SK-N-SH (cell line): ENCODE data around the gene KLHDC8A. TPM values are rescaled to one million over a fixed set of nuclear protein-coding genes. Genes with fewer than 3 reads are reported as not detected.
A peak's percentile ranks its signal among the peaks of the same experiment; 100 is the strongest.

Experiments
- CTCF ChIA-PET: fragments of 300-600, 350-600 bp; formaldehyde crosslinking; extraction: SDS; loops from one replicate; lab custom pipeline; 2021; lab: Yijun Ruan, JAX
- POLR2A ChIA-PET: fragments of 350-600 bp; sonication (Branson Sonifier 250); formaldehyde crosslinking; extraction: SDS; loops from one replicate; lab custom pipeline; 2020; ENCODE audit warnings: antibody characterized with exemption, inconsistent platforms; lab: Yijun Ruan, JAX
- DNase-seq: peaks from one replicate; pipeline ENCODE4 v3.0.0; 2012
- H2AFZ ChIP-seq: fragments of 200-600 bp; sonication (generic); 2 replicates; pipeline ENCODE4 v1.8.1; 2016; ENCODE audit warnings: antibody characterized with exemption, mild to moderate bottlenecking, low read depth
- H3F3A ChIP-seq: fragments of 200-600 bp; sonication (generic); replicated peaks from 2 replicates; pipeline ENCODE3; 2016; ENCODE audit warnings: antibody characterized with exemption, mild to moderate bottlenecking; ENCODE audit not compliant: insufficient read depth
- H3K27ac ChIP-seq, 2 experiments: fragments of 200-500 bp in 1 of 2; fragments of 200-600 bp in 1 of 2; sonication (Bioruptor generic) in 1 of 2; sonication (generic), shearing (Covaris generic) in 1 of 2; 2 replicates each; pipeline versions ENCODE4 v1.5.1 to v1.6.1; 2014 to 2016; ENCODE audit warnings: low read depth in 2 of 2, inconsistent platforms in 1 of 2, low read length in 1 of 2, mild to moderate bottlenecking in 1 of 2, mixed read lengths in 1 of 2
- H3K27me3 ChIP-seq: fragments of 200-600 bp; sonication (generic), shearing (Covaris generic); 2 replicates; pipeline ENCODE4 v1.6.1; 2016; ENCODE audit warnings: mixed run types; ENCODE audit not compliant: insufficient read depth
- H3K36me3 ChIP-seq, 2 experiments: fragments of 200-500 bp in 1 of 2; fragments of 200-600 bp in 1 of 2; sonication (Bioruptor generic) in 1 of 2; sonication (generic) in 1 of 2; replicated peaks in 1 of 2; 2 replicates each; pipeline versions ENCODE3 to v1.5.1; 2014 to 2016; ENCODE audit warnings: low read length in 1 of 2, mild to moderate bottlenecking in 1 of 2; ENCODE audit not compliant: insufficient read depth in 2 of 2, control insufficient read depth in 1 of 2
- H3K4me1 ChIP-seq, 2 experiments: fragments of 200-500 bp in 1 of 2; fragments of 200-600 bp in 1 of 2; sonication (Bioruptor generic) in 1 of 2; sonication (generic), shearing (Covaris generic) in 1 of 2; 2 replicates each; pipeline versions ENCODE4 v1.5.1 to v1.6.1; 2014 to 2016; ENCODE audit warnings: low read depth in 1 of 2, low read length in 1 of 2, mixed run types in 1 of 2; ENCODE audit not compliant: insufficient read depth in 2 of 2, control insufficient read depth in 1 of 2
- H3K4me2 ChIP-seq: fragments of 200-600 bp; sonication (generic), shearing (Covaris generic); 2 replicates; pipeline ENCODE4 v1.6.1; 2017; ENCODE audit warnings: mixed run types
- H3K4me3 ChIP-seq, 2 experiments: fragments of 200-500 bp in 1 of 2; fragments of 200-600 bp in 1 of 2; sonication (Bioruptor generic) in 1 of 2; sonication (generic), shearing (Covaris generic) in 1 of 2; 2 replicates each; pipeline versions ENCODE4 v1.5.1 to v1.8.1; 2014 to 2016; ENCODE audit warnings: low read depth in 2 of 2, inconsistent platforms in 1 of 2, low read length in 1 of 2, mild to moderate bottlenecking in 1 of 2, mixed read lengths in 1 of 2, moderate library complexity in 1 of 2
- H3K79me2 ChIP-seq: fragments of 200-600 bp; sonication (generic); 2 replicates; pipeline ENCODE4 v1.8.1; 2017; ENCODE audit warnings: mild to moderate bottlenecking; ENCODE audit not compliant: insufficient read depth
- H3K9ac ChIP-seq: fragments of 200-600 bp; sonication (generic); 2 replicates; pipeline ENCODE4 v1.6.1; 2017; ENCODE audit warnings: mixed run types
- H3K9me2 ChIP-seq: fragments of 200-600 bp; sonication (generic); 2 replicates; pipeline ENCODE4 v1.6.1; 2017; ENCODE audit warnings: mixed run types
- H3K9me3 ChIP-seq: fragments of 200-600 bp; sonication (generic); 2 replicates; pipeline ENCODE4 v1.6.1; 2017; ENCODE audit warnings: mixed run types, mild to moderate bottlenecking, moderate library complexity
- H4K20me1 ChIP-seq: fragments of 200-600 bp; sonication (generic); 2 replicates; pipeline ENCODE4 v1.6.1; 2017; ENCODE audit warnings: mild to moderate bottlenecking, mixed run types; ENCODE audit not compliant: insufficient read depth
- ELF1 ChIP-seq: IDR thresholded peaks from 2 replicates; pipeline ENCODE4 v1.4.0; 2012
- FOSL2 ChIP-seq: IDR thresholded peaks from 2 replicates; pipeline ENCODE4 v1.4.0; 2012; ENCODE audit warnings: low read depth, mild to moderate bottlenecking, moderate library complexity, borderline replicate concordance
- FOXM1 ChIP-seq: IDR thresholded peaks from 2 replicates; pipeline ENCODE4 v1.4.0; 2012; ENCODE audit warnings: low read depth, mild to moderate bottlenecking
- MXI1 ChIP-seq: IDR thresholded peaks from 2 replicates; pipeline ENCODE4 v1.6.1; 2012; ENCODE audit warnings: mild to moderate bottlenecking, low read depth, low read length, improper control_type of control experiment
- NFIC ChIP-seq: IDR thresholded peaks from 2 replicates; pipeline ENCODE4 v1.4.0; 2012; ENCODE audit warnings: borderline replicate concordance
- RFX5 ChIP-seq: IDR thresholded peaks from 2 replicates; pipeline ENCODE4 v1.6.1; 2012; ENCODE audit warnings: mild to moderate bottlenecking, improper control_type of control experiment, low read length
- TAF1 ChIP-seq: IDR thresholded peaks from 2 replicates; pipeline ENCODE4 v1.6.1; 2012; ENCODE audit warnings: low read depth, mild to moderate bottlenecking, low read length, moderate library complexity, borderline replicate concordance
- WGBS: methylation state at CpG from one replicate; pipeline ENCODE4 v1.1.6; 2017; ENCODE audit warnings: low lambda C conversion rate; 5-methylcytosine and 5-hydroxymethylcytosine counted together
- polyA plus RNA-seq, 3 experiments: library from polyadenylated mRNA; depleted of rRNA; stranded (reverse); fragments of >200 nt; gene quantifications; 2 replicates each; pipeline ENCODE4 v1.2.3, GENCODE V29; 2012
- TF ChIP-seq, protein P1 (sequence below): IDR thresholded peaks from 2 replicates; pipeline ENCODE4 v1.4.0; 2012; ENCODE audit warnings: low read depth, borderline replicate concordance
- TF ChIP-seq, protein P2 (sequence below): fragments of 200-600 bp; sonication (generic); IDR thresholded peaks from 2 replicates; pipeline ENCODE4 v1.6.1; 2017; ENCODE audit warnings: antibody characterized with exemption, mild to moderate bottlenecking, moderate library complexity
- TF ChIP-seq, protein P3 (sequence below): IDR thresholded peaks from 2 replicates; pipeline ENCODE4 v1.6.1; 2012; ENCODE audit warnings: mild to moderate bottlenecking, low read depth, low read length, moderate library complexity
- TF ChIP-seq, protein P4 (sequence below): IDR thresholded peaks from 2 replicates; pipeline ENCODE4 v1.4.0; 2012; ENCODE audit warnings: low read depth
- TF ChIP-seq, protein P5 (sequence below): fragments of 150-350 bp; IDR thresholded peaks from 2 replicates; pipeline ENCODE4 v1.6.1; 2017; ENCODE audit warnings: antibody characterized with exemption, low read length, low read depth, borderline replicate concordance

KLHDC8A gene
- polyA plus RNA-seq, 1 of the 3 experiments (the other 2 are of a cell fraction) = 0.02 TPM

DNA sequence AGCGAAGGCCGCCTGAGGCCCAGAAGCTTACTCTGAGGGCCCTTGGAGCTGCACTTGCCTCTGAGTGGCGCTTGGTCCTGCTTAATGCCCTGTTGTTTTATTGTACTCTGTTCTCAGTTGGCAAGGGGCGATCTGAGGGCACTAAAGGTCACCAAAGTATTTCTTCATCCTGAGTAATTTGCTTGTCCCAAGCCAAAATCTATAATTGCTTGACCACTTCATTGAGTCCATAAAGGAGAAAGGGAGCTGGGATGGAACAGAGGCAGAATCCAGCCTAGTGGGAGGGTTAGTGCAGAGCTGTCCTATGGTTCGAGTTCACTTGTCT, 34.8 kb downstream of the KLHDC8A start:
- Histone ChIP-seq H3K9me3 (no peaks in the 10 kb centered on the region), H4K20me1 (peaks cover 22% of the 10 kb centered on the region), H3K4me1 (peaks cover 17 to 29% of the 10 kb centered on the region in 2 experiments), H3K4me2 (peak overlapping the region; percentile 84), H3K4me3 (peak overlapping the region in 1 of 2 experiments; percentile 78; a peak in 2 of 4 replicates), H3K36me3 (no peaks in the 10 kb centered on the region), H2AFZ (0 out of 2 replicates have a peak overlapping the region, but pooled peaks have one; percentile 7), H3K79me2 (peaks cover 46% of the 10 kb centered on the region), H3F3A (no peaks in the 10 kb centered on the region), H3K27me3 (no peaks in the 10 kb centered on the region), H3K27ac (no peak overlapping the region), H3K9ac (no peak overlapping the region), H3K9me2 (no peaks in the 10 kb centered on the region)
- no peak for DNase-seq
- 93% methylated on average over 3 of the region's 5 CpGs for WGBS
- TF ChIP-seq, protein P1, sequence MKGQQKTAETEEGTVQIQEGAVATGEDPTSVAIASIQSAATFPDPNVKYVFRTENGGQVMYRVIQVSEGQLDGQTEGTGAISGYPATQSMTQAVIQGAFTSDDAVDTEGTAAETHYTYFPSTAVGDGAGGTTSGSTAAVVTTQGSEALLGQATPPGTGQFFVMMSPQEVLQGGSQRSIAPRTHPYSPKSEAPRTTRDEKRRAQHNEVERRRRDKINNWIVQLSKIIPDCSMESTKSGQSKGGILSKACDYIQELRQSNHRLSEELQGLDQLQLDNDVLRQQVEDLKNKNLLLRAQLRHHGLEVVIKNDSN = no peak
- TF ChIP-seq FOSL2 = no peak
- TF ChIP-seq, protein P2, sequence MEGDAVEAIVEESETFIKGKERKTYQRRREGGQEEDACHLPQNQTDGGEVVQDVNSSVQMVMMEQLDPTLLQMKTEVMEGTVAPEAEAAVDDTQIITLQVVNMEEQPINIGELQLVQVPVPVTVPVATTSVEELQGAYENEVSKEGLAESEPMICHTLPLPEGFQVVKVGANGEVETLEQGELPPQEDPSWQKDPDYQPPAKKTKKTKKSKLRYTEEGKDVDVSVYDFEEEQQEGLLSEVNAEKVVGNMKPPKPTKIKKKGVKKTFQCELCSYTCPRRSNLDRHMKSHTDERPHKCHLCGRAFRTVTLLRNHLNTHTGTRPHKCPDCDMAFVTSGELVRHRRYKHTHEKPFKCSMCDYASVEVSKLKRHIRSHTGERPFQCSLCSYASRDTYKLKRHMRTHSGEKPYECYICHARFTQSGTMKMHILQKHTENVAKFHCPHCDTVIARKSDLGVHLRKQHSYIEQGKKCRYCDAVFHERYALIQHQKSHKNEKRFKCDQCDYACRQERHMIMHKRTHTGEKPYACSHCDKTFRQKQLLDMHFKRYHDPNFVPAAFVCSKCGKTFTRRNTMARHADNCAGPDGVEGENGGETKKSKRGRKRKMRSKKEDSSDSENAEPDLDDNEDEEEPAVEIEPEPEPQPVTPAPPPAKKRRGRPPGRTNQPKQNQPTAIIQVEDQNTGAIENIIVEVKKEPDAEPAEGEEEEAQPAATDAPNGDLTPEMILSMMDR = no peak
- ChIA-PET CTCF (interaction anchor here (0.6 to 46.8 kb wide), 11 partner anchors 10 to 163 kb away, joined by 3 to 1368 read pairs (median 4); no protein-coding TSS in a partner anchor), POLR2A (no interaction called here)

DNA sequence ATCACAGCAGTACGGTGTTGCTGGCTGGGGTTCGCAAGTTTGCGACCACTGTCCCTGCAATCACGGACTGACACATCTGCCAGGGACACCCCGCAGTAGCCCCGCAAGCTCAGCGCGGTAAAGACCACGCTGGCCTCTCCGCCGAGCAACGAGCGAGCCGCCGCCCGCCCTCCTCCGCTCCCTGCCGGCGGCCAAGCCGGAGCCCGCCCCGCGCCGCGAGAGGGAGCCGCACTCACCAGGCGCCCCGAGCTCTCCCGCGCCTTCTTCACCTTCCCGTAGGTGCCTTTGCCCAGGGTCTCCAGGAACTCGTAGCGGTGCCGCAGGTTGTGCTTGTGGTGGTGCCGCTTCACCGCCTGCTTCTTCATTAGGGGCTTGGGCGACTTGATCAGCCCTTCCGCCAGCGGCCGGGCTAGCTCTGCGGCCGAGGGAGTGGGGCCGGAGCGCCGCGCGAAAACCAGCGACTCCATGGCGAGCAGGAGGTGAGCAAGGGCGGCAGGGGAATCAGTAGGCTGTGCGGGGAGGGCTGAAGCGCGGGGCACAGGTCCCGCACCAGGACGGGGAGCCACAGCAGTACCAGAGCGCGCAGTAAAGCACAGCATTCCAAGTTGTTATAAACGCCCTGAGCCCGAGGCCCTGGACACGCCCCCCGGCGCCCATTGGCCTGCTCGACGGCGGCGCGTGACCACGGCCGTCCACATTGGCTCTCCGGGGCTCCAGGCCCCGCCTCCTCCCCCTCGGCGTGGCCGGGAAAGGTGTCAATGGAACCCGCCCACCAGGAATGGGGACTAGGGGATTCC, 35.4 kb downstream of the KLHDC8A start, which contains the start of gene NUAK2:
Gene NUAK2, minus strand, starts transcription at position 584 of the 797 bp plus-strand sequence. Its CDS starts 117 bp downstream, at position 467.
- H3K9me3 ChIP-seq = no peaks in the 10 kb centered on the region
- peak within 1 kb of the TSS; percentile 84 for H3K4me2 ChIP-seq
- POLR2A ChIA-PET = no interaction called here
- 0% methylated on average over 34 of the region's 75 CpGs for WGBS
- peak within 1 kb of the TSS; percentile 78 to 95 for H3K4me3 ChIP-seq
- H3K4me1 ChIP-seq = peaks cover 19 to 31% of the 10 kb centered on the region in 2 experiments
- no peaks in the 10 kb centered on the region for H3K9me2 ChIP-seq
- peak within 1 kb of the TSS in 1 of 2 experiments; percentile 75; a peak in 2 of 4 replicates for H3K27ac ChIP-seq
- DNase-seq = peak; percentile 94
- CTCF ChIA-PET = interaction anchor here (0.6 to 46.8 kb wide), 13 partner anchors 8 to 164 kb away, joined by 3 to 1368 read pairs (median 4); no protein-coding TSS in a partner anchor
- H3K79me2 ChIP-seq = peaks cover 52% of the 10 kb centered on the region
- H3F3A ChIP-seq = no peaks in the 10 kb centered on the region
- H4K20me1 ChIP-seq = peaks cover 27% of the 10 kb centered on the region
- H3K27me3 ChIP-seq = no peaks in the 10 kb centered on the region
- H2AFZ ChIP-seq = peak within 1 kb of the TSS; percentile 58
- H3K9ac ChIP-seq = peak within 1 kb of the TSS; percentile 90
- no peaks in the 10 kb centered on the region for H3K36me3 ChIP-seq
- TF ChIP-seq, protein P3, sequence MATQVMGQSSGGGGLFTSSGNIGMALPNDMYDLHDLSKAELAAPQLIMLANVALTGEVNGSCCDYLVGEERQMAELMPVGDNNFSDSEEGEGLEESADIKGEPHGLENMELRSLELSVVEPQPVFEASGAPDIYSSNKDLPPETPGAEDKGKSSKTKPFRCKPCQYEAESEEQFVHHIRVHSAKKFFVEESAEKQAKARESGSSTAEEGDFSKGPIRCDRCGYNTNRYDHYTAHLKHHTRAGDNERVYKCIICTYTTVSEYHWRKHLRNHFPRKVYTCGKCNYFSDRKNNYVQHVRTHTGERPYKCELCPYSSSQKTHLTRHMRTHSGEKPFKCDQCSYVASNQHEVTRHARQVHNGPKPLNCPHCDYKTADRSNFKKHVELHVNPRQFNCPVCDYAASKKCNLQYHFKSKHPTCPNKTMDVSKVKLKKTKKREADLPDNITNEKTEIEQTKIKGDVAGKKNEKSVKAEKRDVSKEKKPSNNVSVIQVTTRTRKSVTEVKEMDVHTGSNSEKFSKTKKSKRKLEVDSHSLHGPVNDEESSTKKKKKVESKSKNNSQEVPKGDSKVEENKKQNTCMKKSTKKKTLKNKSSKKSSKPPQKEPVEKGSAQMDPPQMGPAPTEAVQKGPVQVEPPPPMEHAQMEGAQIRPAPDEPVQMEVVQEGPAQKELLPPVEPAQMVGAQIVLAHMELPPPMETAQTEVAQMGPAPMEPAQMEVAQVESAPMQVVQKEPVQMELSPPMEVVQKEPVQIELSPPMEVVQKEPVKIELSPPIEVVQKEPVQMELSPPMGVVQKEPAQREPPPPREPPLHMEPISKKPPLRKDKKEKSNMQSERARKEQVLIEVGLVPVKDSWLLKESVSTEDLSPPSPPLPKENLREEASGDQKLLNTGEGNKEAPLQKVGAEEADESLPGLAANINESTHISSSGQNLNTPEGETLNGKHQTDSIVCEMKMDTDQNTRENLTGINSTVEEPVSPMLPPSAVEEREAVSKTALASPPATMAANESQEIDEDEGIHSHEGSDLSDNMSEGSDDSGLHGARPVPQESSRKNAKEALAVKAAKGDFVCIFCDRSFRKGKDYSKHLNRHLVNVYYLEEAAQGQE = no peak
- TF ChIP-seq TAF1 = peak; percentile 71; the same call in 1 of the 2 replicates
- no peak for TF ChIP-seq NFIC
- TF ChIP-seq FOXM1 = no peak
- TF ChIP-seq ELF1 = no peak
- TF ChIP-seq RFX5 = peak; percentile 54; the same call in 1 of the 2 replicates
- TF ChIP-seq, protein P1 = peak; percentile 85
- TF ChIP-seq, protein P2 = peak; percentile 45
- TF ChIP-seq MXI1 = no peak
- TF ChIP-seq, protein P4, sequence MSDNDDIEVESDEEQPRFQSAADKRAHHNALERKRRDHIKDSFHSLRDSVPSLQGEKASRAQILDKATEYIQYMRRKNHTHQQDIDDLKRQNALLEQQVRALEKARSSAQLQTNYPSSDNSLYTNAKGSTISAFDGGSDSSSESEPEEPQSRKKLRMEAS = peak; percentile 68
- TF ChIP-seq, protein P5, sequence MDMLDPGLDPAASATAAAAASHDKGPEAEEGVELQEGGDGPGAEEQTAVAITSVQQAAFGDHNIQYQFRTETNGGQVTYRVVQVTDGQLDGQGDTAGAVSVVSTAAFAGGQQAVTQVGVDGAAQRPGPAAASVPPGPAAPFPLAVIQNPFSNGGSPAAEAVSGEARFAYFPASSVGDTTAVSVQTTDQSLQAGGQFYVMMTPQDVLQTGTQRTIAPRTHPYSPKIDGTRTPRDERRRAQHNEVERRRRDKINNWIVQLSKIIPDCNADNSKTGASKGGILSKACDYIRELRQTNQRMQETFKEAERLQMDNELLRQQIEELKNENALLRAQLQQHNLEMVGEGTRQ = peak; percentile 24; the same call in 1 of the 2 replicates
- TF ChIP-seq FOSL2 = no peak
